ENCODE measurements around the gene IER5L.

DNA sequence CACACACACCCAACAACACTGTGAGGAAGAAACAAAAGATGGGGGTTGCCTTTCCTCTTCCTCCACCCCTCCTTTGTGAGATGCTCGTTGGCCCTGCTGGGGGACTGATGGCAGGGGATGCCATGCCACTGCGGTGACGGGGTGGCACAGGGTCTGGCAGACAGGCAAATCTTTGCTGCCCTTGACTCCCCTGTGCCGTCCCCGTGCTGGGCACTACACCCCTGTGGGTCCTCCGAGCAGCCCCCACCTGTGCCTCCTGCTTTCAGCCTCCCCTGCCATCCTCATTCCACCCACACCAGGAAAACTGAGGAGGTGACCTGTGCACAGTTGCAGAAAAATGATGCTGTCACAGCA, 40.2 kb upstream of the IER5L start:
- no peak for TF ChIP-seq RELA (CRISPR knock-in tag; IDR thresholded peaks at IDR 0.05; ENCODE audit: borderline replicate concordance)
- TF ChIP-seq, protein P1, sequence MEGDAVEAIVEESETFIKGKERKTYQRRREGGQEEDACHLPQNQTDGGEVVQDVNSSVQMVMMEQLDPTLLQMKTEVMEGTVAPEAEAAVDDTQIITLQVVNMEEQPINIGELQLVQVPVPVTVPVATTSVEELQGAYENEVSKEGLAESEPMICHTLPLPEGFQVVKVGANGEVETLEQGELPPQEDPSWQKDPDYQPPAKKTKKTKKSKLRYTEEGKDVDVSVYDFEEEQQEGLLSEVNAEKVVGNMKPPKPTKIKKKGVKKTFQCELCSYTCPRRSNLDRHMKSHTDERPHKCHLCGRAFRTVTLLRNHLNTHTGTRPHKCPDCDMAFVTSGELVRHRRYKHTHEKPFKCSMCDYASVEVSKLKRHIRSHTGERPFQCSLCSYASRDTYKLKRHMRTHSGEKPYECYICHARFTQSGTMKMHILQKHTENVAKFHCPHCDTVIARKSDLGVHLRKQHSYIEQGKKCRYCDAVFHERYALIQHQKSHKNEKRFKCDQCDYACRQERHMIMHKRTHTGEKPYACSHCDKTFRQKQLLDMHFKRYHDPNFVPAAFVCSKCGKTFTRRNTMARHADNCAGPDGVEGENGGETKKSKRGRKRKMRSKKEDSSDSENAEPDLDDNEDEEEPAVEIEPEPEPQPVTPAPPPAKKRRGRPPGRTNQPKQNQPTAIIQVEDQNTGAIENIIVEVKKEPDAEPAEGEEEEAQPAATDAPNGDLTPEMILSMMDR (IDR thresholded peaks at IDR 0.05) = no peak
- TF ChIP-seq, protein P2, sequence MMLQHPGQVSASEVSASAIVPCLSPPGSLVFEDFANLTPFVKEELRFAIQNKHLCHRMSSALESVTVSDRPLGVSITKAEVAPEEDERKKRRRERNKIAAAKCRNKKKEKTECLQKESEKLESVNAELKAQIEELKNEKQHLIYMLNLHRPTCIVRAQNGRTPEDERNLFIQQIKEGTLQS (CRISPR knock-in tag; conservative IDR thresholded peaks at IDR 0.05) = no peak
- TF ChIP-seq, protein P3, sequence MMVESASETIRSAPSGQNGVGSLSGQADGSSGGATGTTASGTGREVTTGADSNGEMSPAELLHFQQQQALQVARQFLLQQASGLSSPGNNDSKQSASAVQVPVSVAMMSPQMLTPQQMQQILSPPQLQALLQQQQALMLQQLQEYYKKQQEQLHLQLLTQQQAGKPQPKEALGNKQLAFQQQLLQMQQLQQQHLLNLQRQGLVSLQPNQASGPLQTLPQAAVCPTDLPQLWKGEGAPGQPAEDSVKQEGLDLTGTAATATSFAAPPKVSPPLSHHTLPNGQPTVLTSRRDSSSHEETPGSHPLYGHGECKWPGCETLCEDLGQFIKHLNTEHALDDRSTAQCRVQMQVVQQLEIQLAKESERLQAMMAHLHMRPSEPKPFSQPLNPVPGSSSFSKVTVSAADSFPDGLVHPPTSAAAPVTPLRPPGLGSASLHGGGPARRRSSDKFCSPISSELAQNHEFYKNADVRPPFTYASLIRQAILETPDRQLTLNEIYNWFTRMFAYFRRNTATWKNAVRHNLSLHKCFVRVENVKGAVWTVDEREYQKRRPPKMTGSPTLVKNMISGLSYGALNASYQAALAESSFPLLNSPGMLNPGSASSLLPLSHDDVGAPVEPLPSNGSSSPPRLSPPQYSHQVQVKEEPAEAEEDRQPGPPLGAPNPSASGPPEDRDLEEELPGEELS (CRISPR knock-in tag; IDR thresholded peaks at IDR 0.05) = no peak
- TF ChIP-seq MAX (CRISPR knock-in tag; IDR thresholded peaks at IDR 0.05) = no peak
